Right lobe of liver (tissue), 6 donors: Measurements from ENCODE around the gene TRIM28. TPM values are rescaled to one million over a fixed set of nuclear protein-coding genes. Genes with fewer than 3 reads are reported as not detected.
A peak's percentile ranks its signal among the peaks of the same experiment; 100 is the strongest.

Experiments
- ATAC-seq, 4 donors: fragments of 200-7000 bp; cut with Tn5 transposase; one replicate each; pipeline ENCODE4 v1.9.1; 2020; ENCODE audit warnings: mild to moderate bottlenecking in 4 of 4, moderate library complexity in 4 of 4
- DNase-seq, 3 donors: peaks; one replicate each; pipeline ENCODE4 v3.0.0-alpha.2; 2020
- H3K27ac ChIP-seq, 3 donors: fragments of 200-600 bp; one replicate each; pipeline ENCODE4 v1.8.0; 2022
- H3K27me3 ChIP-seq, 2 donors: fragments of 200-600 bp; one replicate each; pipeline ENCODE4 v1.8.0; 2022
- H3K36me3 ChIP-seq, 4 donors: fragments of 200-600 bp; sonication (generic) in 1 of 4; one replicate each; pipeline versions ENCODE4 v1.5.1 to v1.8.0; 2017 to 2022; ENCODE audit warnings: control low read depth in 1 of 4
- H3K4me1 ChIP-seq, 4 donors: fragments of 200-600 bp; sonication (generic) in 1 of 4; one replicate each; pipeline versions ENCODE4 v1.5.1 to v1.8.0; 2017 to 2022; ENCODE audit warnings: control low read depth in 1 of 4
- H3K4me3 ChIP-seq, 3 donors: fragments of 200-600 bp; one replicate each; pipeline ENCODE4 v1.8.0; 2022
- H3K9me3 ChIP-seq, 4 donors: fragments of 200-600 bp; sonication (generic) in 1 of 4; one replicate each; pipeline versions ENCODE4 v1.5.1 to v1.8.0; 2017 to 2022; ENCODE audit warnings: control low read depth in 1 of 4
- CTCF ChIP-seq, 4 donors: fragments of 200-600 bp in 3 of 4; fragments of 450-650 bp in 1 of 4; IDR thresholded peaks; one replicate each; pipeline versions ENCODE4 v1.5.1 to v1.8.0; 2016 to 2022; ENCODE audit warnings: antibody characterized with exemption in 4 of 4, mild to moderate bottlenecking in 2 of 4
- POLR2A ChIP-seq: fragments of 450-650 bp; IDR thresholded peaks from one replicate; pipeline ENCODE4 v1.6.1; 2017; ENCODE audit warnings: antibody characterized with exemption, mild to moderate bottlenecking
- WGBS: methylation state at CpG from one replicate; pipeline ENCODE4 v1.1.6; 2018; ENCODE audit warnings: low coverage, low lambda C conversion rate; ENCODE audit not compliant: insufficient coverage; ENCODE audit errors: missing lambda C conversion rate; 5-methylcytosine and 5-hydroxymethylcytosine counted together
- intact Hi-C, 2 donors: fragments of 100-400 bp; cut with DNase I; formaldehyde crosslinking; loops; one replicate each; pipeline versions ENCODE4 v1.11.2 to v1.14.1; 2022
- total RNA-seq, 6 experiments: library from RNA; depleted of rRNA in 2 of 6; stranded (reverse); fragments of >200 nt in 2 of 6; fragmentation: NEBNext Ultra II Directional in 3 of 6; extraction: Animal tissue kit (Norgen Biotek cat#: 25700) in 3 of 6; gene quantifications; one replicate each; pipeline versions ENCODE4 v1.1.0 to v1.2.4, GENCODE V29; 2016 to 2023
- donor health status: DM: no; HTN: yes; CAD: no.
- donor health status: DM: no; HTN: no; CAD: no.
- donor health status: DM: no; HTN: no; CAD: no.
- donor health status: DM: no; HTN: yes; CAD: no.
- donor health status: DM: no; HTN: yes; CAD: no.

TRIM28 gene
- total RNA-seq, 6 experiments from 2014 or later, result 75.4 to 106 (median 94.7) TPM

DNA sequence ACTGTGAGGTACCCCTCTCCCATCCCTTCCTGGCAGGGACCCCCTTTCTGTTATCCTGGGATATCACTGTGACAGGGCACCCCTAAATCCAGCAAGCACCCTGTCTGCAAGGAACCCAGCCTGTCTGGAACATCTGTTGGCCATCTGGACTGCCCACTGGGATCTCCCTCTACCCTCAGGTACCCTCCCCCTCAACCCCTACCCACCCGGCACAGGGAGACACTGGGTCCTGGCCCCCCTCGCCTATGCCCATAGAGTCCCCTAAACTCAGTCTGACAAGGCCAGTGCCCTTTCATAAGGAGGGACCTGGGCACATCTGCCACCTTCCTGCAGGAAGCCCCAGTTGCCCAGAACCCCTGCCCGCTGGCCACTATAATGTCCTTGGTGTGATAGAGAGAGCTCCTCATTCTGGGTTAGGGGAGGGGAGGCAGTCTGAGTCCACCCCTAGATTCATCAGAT, 29.3 kb upstream of the TRIM28 start:
- Histone ChIP-seq H3K27ac (no peak overlapping the region), H3K4me1 (peaks cover 0 to 42% (median 18%) of the 10 kb centered on the region in 4 donors), H3K27me3 (no peaks in the 10 kb centered on the region), H3K4me3 (peak overlapping the region; percentile 49 to 60 (median 50)), H3K9me3 (no peaks in the 10 kb centered on the region), H3K36me3 (peaks cover 0 to 8% (median 4%) of the 10 kb centered on the region in 4 donors)
- intact Hi-C loops, result no loop called here
- DNase-seq (no peak), ATAC-seq (no peak)
- WGBS, result 86% methylated on average over 1 of the region's 3 CpGs
- no peak for TF ChIP-seq CTCF (IDR thresholded peaks at IDR 0.05)
- TF ChIP-seq POLR2A, result no peak

- Histone ChIP-seq H3K27me3 (no peaks in the 10 kb centered on the region), H3K4me1 (peaks cover 0 to 40% (median 19%) of the 10 kb centered on the region in 4 donors), H3K4me3 (no peak overlapping the region), H3K36me3 (peaks cover 0 to 8% (median 4%) of the 10 kb centered on the region in 4 donors), H3K9me3 (no peaks in the 10 kb centered on the region), H3K27ac (no peak overlapping the region)
- DNase-seq, result no peak
- intact Hi-C loops, result no loop called here
- TF ChIP-seq CTCF (IDR thresholded peaks at IDR 0.05) (no peak), POLR2A (no peak)
- WGBS, result no CpG with 5 or more reads among the region's 2 CpGs
- ATAC-seq, result no peak
These were observed 28.6 kb upstream of the TRIM28 start for GRCh38 chr19:58515259-58515658.

DNA sequence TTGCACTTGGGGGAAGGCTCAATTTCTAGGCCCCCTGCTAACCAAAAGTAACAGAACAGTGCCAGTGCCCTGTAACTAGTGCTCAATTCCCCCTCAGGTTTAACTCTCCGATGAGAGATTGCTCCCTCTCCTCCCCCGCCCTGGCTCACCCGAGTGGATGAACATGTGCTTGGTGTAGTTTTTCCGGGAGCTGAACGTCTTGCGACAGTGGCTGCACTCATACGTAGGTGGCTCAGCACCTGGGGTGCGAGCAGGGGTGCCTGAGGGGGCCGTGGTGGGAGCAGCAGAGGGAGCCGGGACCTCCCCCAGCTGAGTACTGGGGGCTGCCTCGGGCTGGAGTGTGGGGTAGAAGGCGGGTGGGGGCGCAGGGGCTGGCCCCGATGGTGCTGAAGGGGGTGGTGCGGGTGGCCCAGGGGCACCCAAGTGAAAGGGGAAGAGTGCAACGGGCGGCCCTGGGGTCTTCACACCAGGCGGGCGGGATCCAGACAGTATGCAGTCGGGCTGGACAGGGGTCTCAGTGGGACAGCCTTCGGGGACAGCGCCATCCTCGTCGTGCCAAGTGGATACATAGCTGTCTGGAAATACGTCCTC, 27.5 kb upstream of the TRIM28 start:
- TF ChIP-seq CTCF (IDR thresholded peaks at IDR 0.05), result no peak
- H3K27me3 ChIP-seq, result no peaks in the 10 kb centered on the region
- no peak for ATAC-seq
- peaks cover 0 to 8% (median 4%) of the 10 kb centered on the region in 4 donors for H3K36me3 ChIP-seq
- H3K4me3 ChIP-seq, result no peak overlapping the region
- peaks cover 0 to 45% (median 21%) of the 10 kb centered on the region in 4 donors for H3K4me1 ChIP-seq
- no peak for DNase-seq
- 65% methylated on average over 3 of the region's 25 CpGs for WGBS
- no peak overlapping the region for H3K27ac ChIP-seq
- intact Hi-C loops, result no loop called here
- H3K9me3 ChIP-seq, result no peaks in the 10 kb centered on the region

DNA sequence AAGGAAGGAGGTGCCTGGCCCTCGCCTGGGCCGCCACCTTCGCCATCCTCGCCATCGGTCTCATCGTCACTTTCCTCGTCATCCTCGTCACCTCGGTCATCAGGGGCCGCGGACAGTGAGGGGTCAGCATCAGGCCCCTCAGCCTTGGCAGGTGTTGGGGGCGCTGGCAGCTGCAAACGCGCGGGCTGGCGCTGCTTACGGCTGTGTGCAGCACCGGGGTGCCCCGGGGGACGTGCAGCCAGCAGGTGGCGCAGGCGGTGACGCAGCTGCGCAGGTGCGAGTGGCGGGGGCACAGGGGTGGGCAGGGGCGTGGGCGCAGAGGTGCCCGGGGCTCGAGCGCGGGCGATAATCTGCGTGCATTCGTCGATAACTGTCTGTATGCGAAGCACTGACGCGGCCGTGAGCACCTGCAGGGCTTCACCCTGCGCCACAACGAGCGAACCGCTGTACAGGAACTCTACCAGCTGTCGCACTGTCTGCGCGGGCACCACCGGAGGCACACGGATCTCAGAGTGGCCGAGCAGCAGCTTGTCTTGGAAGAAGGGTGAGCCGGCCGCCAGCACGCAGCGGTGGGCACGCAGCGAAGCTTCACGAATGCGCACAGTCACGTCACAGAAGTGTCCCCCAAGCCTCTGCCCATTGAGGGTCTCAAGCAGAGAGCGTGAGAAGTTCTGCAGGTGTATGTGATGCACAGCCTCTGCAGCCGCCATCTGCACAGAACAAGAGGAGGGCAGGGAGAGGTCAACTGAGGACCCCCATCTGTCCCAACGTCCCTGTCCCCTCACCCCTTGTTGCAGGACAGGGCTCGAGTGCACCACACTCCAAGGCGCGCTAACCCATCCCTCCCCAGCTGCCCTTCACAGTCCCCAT, 26.7 kb upstream of the TRIM28 start:
- TF ChIP-seq CTCF (IDR thresholded peaks at IDR 0.05) (no peak), POLR2A (no peak)
- no peak overlapping the region for H3K27ac ChIP-seq
- ATAC-seq (no peak), DNase-seq (peak in 1 of 3 donors; percentile 54)
- peaks cover 0 to 43% (median 21%) of the 10 kb centered on the region in 4 donors for H3K4me1 ChIP-seq
- no peaks in the 10 kb centered on the region for H3K27me3 ChIP-seq
- WGBS, result 93% methylated on average over 13 of the region's 65 CpGs
- H3K4me3 ChIP-seq, result no peak overlapping the region
- no peaks in the 10 kb centered on the region for H3K9me3 ChIP-seq
- intact Hi-C loops, result no loop called here
- H3K36me3 ChIP-seq, result peaks cover 0 to 8% (median 4%) of the 10 kb centered on the region in 4 donors
